SK-N-SH (cell line): ENCODE data around the gene HMHB1. TPM values are rescaled to one million over a fixed set of nuclear protein-coding genes. Genes with fewer than 3 reads are reported as not detected.

Experiments used
- CTCF ChIA-PET: fragments of 300-600, 350-600 bp; formaldehyde crosslinking; extraction: SDS; loops from one replicate; lab custom pipeline; 2021; lab: Yijun Ruan, JAX
- POLR2A ChIA-PET: fragments of 350-600 bp; sonication (Branson Sonifier 250); formaldehyde crosslinking; extraction: SDS; loops from one replicate; lab custom pipeline; 2020; ENCODE audit warnings: antibody characterized with exemption, inconsistent platforms; lab: Yijun Ruan, JAX
- DNase-seq: peaks from one replicate; pipeline ENCODE4 v3.0.0; 2012
- H2AFZ ChIP-seq: fragments of 200-600 bp; sonication (generic); 2 replicates; pipeline ENCODE4 v1.8.1; 2016; ENCODE audit warnings: antibody characterized with exemption, mild to moderate bottlenecking, low read depth
- H3F3A ChIP-seq: fragments of 200-600 bp; sonication (generic); replicated peaks from 2 replicates; pipeline ENCODE3; 2016; ENCODE audit warnings: antibody characterized with exemption, mild to moderate bottlenecking; ENCODE audit not compliant: insufficient read depth
- H3K27ac ChIP-seq, 2 experiments: fragments of 200-500 bp in 1 of 2; fragments of 200-600 bp in 1 of 2; sonication (Bioruptor generic) in 1 of 2; sonication (generic), shearing (Covaris generic) in 1 of 2; 2 replicates each; pipeline versions ENCODE4 v1.5.1 to v1.6.1; 2014 to 2016; ENCODE audit warnings: low read depth in 2 of 2, inconsistent platforms in 1 of 2, low read length in 1 of 2, mild to moderate bottlenecking in 1 of 2, mixed read lengths in 1 of 2
- H3K27me3 ChIP-seq: fragments of 200-600 bp; sonication (generic), shearing (Covaris generic); 2 replicates; pipeline ENCODE4 v1.6.1; 2016; ENCODE audit warnings: mixed run types; ENCODE audit not compliant: insufficient read depth
- H3K36me3 ChIP-seq, 2 experiments: fragments of 200-500 bp in 1 of 2; fragments of 200-600 bp in 1 of 2; sonication (Bioruptor generic) in 1 of 2; sonication (generic) in 1 of 2; replicated peaks in 1 of 2; 2 replicates each; pipeline versions ENCODE3 to v1.5.1; 2014 to 2016; ENCODE audit warnings: low read length in 1 of 2, mild to moderate bottlenecking in 1 of 2; ENCODE audit not compliant: insufficient read depth in 2 of 2, control insufficient read depth in 1 of 2
- H3K4me1 ChIP-seq, 2 experiments: fragments of 200-500 bp in 1 of 2; fragments of 200-600 bp in 1 of 2; sonication (Bioruptor generic) in 1 of 2; sonication (generic), shearing (Covaris generic) in 1 of 2; 2 replicates each; pipeline versions ENCODE4 v1.5.1 to v1.6.1; 2014 to 2016; ENCODE audit warnings: low read depth in 1 of 2, low read length in 1 of 2, mixed run types in 1 of 2; ENCODE audit not compliant: insufficient read depth in 2 of 2, control insufficient read depth in 1 of 2
- H3K4me2 ChIP-seq: fragments of 200-600 bp; sonication (generic), shearing (Covaris generic); 2 replicates; pipeline ENCODE4 v1.6.1; 2017; ENCODE audit warnings: mixed run types
- H3K4me3 ChIP-seq, 2 experiments: fragments of 200-500 bp in 1 of 2; fragments of 200-600 bp in 1 of 2; sonication (Bioruptor generic) in 1 of 2; sonication (generic), shearing (Covaris generic) in 1 of 2; 2 replicates each; pipeline versions ENCODE4 v1.5.1 to v1.8.1; 2014 to 2016; ENCODE audit warnings: low read depth in 2 of 2, inconsistent platforms in 1 of 2, low read length in 1 of 2, mild to moderate bottlenecking in 1 of 2, mixed read lengths in 1 of 2, moderate library complexity in 1 of 2
- H3K79me2 ChIP-seq: fragments of 200-600 bp; sonication (generic); 2 replicates; pipeline ENCODE4 v1.8.1; 2017; ENCODE audit warnings: mild to moderate bottlenecking; ENCODE audit not compliant: insufficient read depth
- H3K9ac ChIP-seq: fragments of 200-600 bp; sonication (generic); 2 replicates; pipeline ENCODE4 v1.6.1; 2017; ENCODE audit warnings: mixed run types
- H3K9me2 ChIP-seq: fragments of 200-600 bp; sonication (generic); 2 replicates; pipeline ENCODE4 v1.6.1; 2017; ENCODE audit warnings: mixed run types
- H3K9me3 ChIP-seq: fragments of 200-600 bp; sonication (generic); 2 replicates; pipeline ENCODE4 v1.6.1; 2017; ENCODE audit warnings: mixed run types, mild to moderate bottlenecking, moderate library complexity
- H4K20me1 ChIP-seq: fragments of 200-600 bp; sonication (generic); 2 replicates; pipeline ENCODE4 v1.6.1; 2017; ENCODE audit warnings: mild to moderate bottlenecking, mixed run types; ENCODE audit not compliant: insufficient read depth
- CHD2 ChIP-seq: fragments of 150-350 bp; IDR thresholded peaks from 2 replicates; pipeline ENCODE4 v1.6.1; 2018; ENCODE audit warnings: low read length; ENCODE audit not compliant: partially characterized antibody
- EP300 ChIP-seq, 2 experiments: IDR thresholded peaks; 2 replicates each; pipeline versions ENCODE4 v1.4.0 to v1.6.1; 2012; ENCODE audit warnings: borderline replicate concordance in 1 of 2, low read depth in 1 of 2, low read length in 1 of 2
- FOSL2 ChIP-seq: IDR thresholded peaks from 2 replicates; pipeline ENCODE4 v1.4.0; 2012; ENCODE audit warnings: low read depth, mild to moderate bottlenecking, moderate library complexity, borderline replicate concordance
- FOXJ3 ChIP-seq: sonication (generic); formaldehyde crosslinking; IDR thresholded peaks from 2 replicates; pipeline ENCODE4 v1.5.1; 2020; ENCODE audit warnings: mild to moderate bottlenecking, missing genetic modification reagents
- GATA2 ChIP-seq: sonication (generic); formaldehyde crosslinking; IDR thresholded peaks from 2 replicates; pipeline ENCODE4 v1.5.0; 2020; ENCODE audit warnings: mild to moderate bottlenecking, missing genetic modification reagents
- MEF2A ChIP-seq: IDR thresholded peaks from 2 replicates; pipeline ENCODE4 v1.4.0; 2012; ENCODE audit warnings: low read depth, borderline replicate concordance
- MXI1 ChIP-seq: IDR thresholded peaks from 2 replicates; pipeline ENCODE4 v1.6.1; 2012; ENCODE audit warnings: mild to moderate bottlenecking, low read depth, low read length, improper control_type of control experiment
- NFIC ChIP-seq: IDR thresholded peaks from 2 replicates; pipeline ENCODE4 v1.4.0; 2012; ENCODE audit warnings: borderline replicate concordance
- POLR2AphosphoS5 ChIP-seq: IDR thresholded peaks from 2 replicates; pipeline ENCODE4 v1.6.1; 2012; ENCODE audit warnings: low read depth, low read length
- RAD21 ChIP-seq: IDR thresholded peaks from 2 replicates; pipeline ENCODE4 v1.6.1; 2012; ENCODE audit warnings: mild to moderate bottlenecking, low read length
- RXRA ChIP-seq: IDR thresholded peaks from 2 replicates; pipeline ENCODE4 v1.4.0; 2012; ENCODE audit warnings: low read depth, mild to moderate bottlenecking, borderline replicate concordance
- SIN3A ChIP-seq: IDR thresholded peaks from 2 replicates; pipeline ENCODE4 v1.6.1; 2012; ENCODE audit warnings: low read depth, mild to moderate bottlenecking, low read length, moderate library complexity, borderline replicate concordance
- SMC3 ChIP-seq: IDR thresholded peaks from 2 replicates; pipeline ENCODE4 v1.6.1; 2012; ENCODE audit warnings: low read depth, low read length, improper control_type of control experiment
- YY1 ChIP-seq: IDR thresholded peaks from 2 replicates; pipeline ENCODE4 v1.4.0; 2012; ENCODE audit warnings: low read depth, mild to moderate bottlenecking
- WGBS: methylation state at CpG from one replicate; pipeline ENCODE4 v1.1.6; 2017; ENCODE audit warnings: low lambda C conversion rate; 5-methylcytosine and 5-hydroxymethylcytosine counted together
- polyA plus RNA-seq, 3 experiments: library from polyadenylated mRNA; depleted of rRNA; stranded (reverse); fragments of >200 nt; gene quantifications; 2 replicates each; pipeline ENCODE4 v1.2.3, GENCODE V29; 2012
- TF ChIP-seq, protein P1 (sequence below): IDR thresholded peaks from 2 replicates; pipeline ENCODE4 v1.4.0; 2012; ENCODE audit warnings: low read depth, borderline replicate concordance
- TF ChIP-seq, protein P2 (sequence below): IDR thresholded peaks from 2 replicates; pipeline ENCODE4; 2012
- TF ChIP-seq, protein P3 (sequence below): fragments of 150-350 bp; IDR thresholded peaks from 2 replicates; pipeline ENCODE4 v1.6.1; 2016; ENCODE audit warnings: mild to moderate bottlenecking, low read depth, low read length
- TF ChIP-seq, protein P4 (sequence below): IDR thresholded peaks from 2 replicates; pipeline ENCODE4 v1.6.1; 2012; ENCODE audit warnings: mild to moderate bottlenecking, low read depth, low read length, moderate library complexity

Gene HMHB1
- polyA plus RNA-seq, 1 of the 3 experiments (the other 2 are of a cell fraction) = not detected

DNA sequence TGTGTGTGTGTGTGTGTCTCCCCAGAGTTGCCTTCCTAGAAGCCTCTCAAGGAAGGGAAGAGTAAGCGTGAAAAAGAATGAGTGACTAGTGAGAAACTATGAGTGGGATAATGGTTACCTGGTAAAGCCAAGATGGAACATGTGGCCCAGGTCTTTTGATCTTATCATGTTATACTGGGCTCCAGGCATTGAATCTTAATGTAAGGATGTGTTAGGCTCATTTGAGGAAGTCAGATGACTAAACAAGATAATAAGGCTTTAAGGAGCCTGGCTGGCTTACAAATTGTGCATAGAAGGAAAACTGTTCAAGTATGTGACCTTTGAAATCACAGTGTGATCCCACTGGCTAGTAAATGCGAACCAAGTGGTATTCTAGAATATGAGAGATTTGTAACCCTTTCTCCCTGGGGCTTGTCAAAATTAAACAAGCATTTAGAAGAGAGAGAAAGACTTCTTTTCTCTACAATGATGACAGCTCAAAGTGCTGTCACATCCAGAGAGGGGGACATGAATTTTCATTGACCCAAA is 29.9 kb upstream of the HMHB1 start:
- Histone ChIP-seq H3K27me3 (no peaks in the 10 kb centered on the region), H3K4me3 (no peak overlapping the region), H3K4me2 (no peak overlapping the region), H3K9ac (no peak overlapping the region), H4K20me1 (no peaks in the 10 kb centered on the region), H3F3A (no peaks in the 10 kb centered on the region), H3K27ac (no peak overlapping the region)
- TF ChIP-seq, protein P1, sequence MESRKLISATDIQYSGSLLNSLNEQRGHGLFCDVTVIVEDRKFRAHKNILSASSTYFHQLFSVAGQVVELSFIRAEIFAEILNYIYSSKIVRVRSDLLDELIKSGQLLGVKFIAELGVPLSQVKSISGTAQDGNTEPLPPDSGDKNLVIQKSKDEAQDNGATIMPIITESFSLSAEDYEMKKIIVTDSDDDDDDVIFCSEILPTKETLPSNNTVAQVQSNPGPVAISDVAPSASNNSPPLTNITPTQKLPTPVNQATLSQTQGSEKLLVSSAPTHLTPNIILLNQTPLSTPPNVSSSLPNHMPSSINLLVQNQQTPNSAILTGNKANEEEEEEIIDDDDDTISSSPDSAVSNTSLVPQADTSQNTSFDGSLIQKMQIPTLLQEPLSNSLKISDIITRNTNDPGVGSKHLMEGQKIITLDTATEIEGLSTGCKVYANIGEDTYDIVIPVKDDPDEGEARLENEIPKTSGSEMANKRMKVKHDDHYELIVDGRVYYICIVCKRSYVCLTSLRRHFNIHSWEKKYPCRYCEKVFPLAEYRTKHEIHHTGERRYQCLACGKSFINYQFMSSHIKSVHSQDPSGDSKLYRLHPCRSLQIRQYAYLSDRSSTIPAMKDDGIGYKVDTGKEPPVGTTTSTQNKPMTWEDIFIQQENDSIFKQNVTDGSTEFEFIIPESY = no peak
- TF ChIP-seq, all 33 proteins: peak for 0
- no peak for DNase-seq
- ChIA-PET POLR2A (no interaction called here), CTCF (interaction anchor here (1.1 to 1.4 kb wide), 2 partner anchors 9 to 13 kb away, joined by 3 to 5 read pairs; no protein-coding TSS in a partner anchor)
- 84% methylated on average over 2 of the region's 2 CpGs for WGBS
- no peak overlapping the region for H2AFZ ChIP-seq
- H3K9me2 ChIP-seq = no peaks in the 10 kb centered on the region
- H3K9me3 ChIP-seq = no peaks in the 10 kb centered on the region
- H3K36me3 ChIP-seq = no peaks in the 10 kb centered on the region
- H3K79me2 ChIP-seq = no peaks in the 10 kb centered on the region
- no peaks in the 10 kb centered on the region for H3K4me1 ChIP-seq

DNA sequence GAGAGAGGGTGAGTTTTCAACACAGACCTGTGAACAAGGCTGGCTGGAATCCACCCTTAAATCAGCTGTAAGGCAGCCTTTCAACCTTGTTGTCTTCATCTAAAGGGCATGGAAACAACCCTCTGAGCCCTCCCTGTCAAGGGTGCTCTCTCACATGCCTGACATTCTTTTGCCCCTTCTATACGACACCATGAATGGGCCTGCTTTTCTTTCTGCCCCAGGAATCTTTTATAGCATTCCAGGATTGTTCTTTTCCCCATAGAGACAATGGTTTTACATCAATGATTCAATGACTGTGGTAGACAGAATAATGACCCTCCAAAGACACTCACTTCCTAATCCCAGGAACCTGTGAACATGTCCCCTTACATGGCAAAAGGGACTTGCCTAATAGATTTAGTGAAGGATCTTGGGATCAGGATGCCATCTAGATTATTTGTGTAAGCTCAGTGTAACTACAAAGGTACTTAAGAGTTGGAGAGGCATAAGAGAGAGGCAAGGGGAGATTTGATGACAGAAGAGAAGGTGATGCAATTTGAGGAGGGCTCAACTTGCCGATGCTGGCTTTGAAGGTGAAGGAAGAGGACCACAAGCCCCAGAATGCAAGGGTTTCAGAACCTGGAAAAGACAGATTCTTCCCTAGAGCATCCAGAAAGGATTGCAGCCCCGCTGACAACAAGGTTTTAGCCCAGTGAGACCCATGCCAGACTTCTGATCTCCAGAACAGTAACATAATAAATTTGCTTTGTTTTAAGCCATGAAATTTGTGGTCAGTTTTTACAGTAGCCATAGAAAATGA is 29.2 kb upstream of the HMHB1 start:
- Histone ChIP-seq H3K27ac (no peak overlapping the region), H3K27me3 (no peaks in the 10 kb centered on the region), H3K9me2 (no peaks in the 10 kb centered on the region), H2AFZ (no peak overlapping the region), H3K9me3 (no peaks in the 10 kb centered on the region), H3K4me2 (no peak overlapping the region), H3K4me1 (no peaks in the 10 kb centered on the region), H3K79me2 (no peaks in the 10 kb centered on the region), H4K20me1 (no peaks in the 10 kb centered on the region), H3K9ac (no peak overlapping the region), H3F3A (no peaks in the 10 kb centered on the region), H3K36me3 (no peaks in the 10 kb centered on the region), H3K4me3 (no peak overlapping the region)
- ChIA-PET CTCF (interaction anchor here (1.4 kb wide), 1 partner anchor 12 kb away, joined by 5 read pairs; no protein-coding TSS in a partner anchor), POLR2A (no interaction called here)
- TF ChIP-seq, protein P2, sequence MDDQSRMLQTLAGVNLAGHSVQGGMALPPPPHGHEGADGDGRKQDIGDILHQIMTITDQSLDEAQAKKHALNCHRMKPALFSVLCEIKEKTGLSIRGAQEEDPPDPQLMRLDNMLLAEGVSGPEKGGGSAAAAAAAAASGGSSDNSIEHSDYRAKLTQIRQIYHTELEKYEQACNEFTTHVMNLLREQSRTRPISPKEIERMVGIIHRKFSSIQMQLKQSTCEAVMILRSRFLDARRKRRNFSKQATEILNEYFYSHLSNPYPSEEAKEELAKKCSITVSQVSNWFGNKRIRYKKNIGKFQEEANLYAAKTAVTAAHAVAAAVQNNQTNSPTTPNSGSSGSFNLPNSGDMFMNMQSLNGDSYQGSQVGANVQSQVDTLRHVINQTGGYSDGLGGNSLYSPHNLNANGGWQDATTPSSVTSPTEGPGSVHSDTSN = no peak
- no peak for TF ChIP-seq RAD21
- TF ChIP-seq CHD2 = no peak
- no peak for TF ChIP-seq EP300 (IDR thresholded peaks at IDR 0.05; ENCODE audit: borderline replicate concordance in 1 of 2, low read depth in 1 of 2, low read length in 1 of 2)
- TF ChIP-seq GATA2 (CRISPR knock-in tag) = no peak
- no peak for TF ChIP-seq NFIC
- TF ChIP-seq FOSL2 = no peak
- TF ChIP-seq MEF2A = no peak
- no peak for TF ChIP-seq RXRA
- no peak for TF ChIP-seq SMC3
- TF ChIP-seq, protein P3, sequence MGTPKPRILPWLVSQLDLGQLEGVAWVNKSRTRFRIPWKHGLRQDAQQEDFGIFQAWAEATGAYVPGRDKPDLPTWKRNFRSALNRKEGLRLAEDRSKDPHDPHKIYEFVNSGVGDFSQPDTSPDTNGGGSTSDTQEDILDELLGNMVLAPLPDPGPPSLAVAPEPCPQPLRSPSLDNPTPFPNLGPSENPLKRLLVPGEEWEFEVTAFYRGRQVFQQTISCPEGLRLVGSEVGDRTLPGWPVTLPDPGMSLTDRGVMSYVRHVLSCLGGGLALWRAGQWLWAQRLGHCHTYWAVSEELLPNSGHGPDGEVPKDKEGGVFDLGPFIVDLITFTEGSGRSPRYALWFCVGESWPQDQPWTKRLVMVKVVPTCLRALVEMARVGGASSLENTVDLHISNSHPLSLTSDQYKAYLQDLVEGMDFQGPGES = no peak
- no peak for TF ChIP-seq FOXJ3 (CRISPR knock-in tag)
- no peak for TF ChIP-seq YY1
- TF ChIP-seq POLR2AphosphoS5 = no peak
- no peak for TF ChIP-seq SIN3A
- TF ChIP-seq, protein P4, sequence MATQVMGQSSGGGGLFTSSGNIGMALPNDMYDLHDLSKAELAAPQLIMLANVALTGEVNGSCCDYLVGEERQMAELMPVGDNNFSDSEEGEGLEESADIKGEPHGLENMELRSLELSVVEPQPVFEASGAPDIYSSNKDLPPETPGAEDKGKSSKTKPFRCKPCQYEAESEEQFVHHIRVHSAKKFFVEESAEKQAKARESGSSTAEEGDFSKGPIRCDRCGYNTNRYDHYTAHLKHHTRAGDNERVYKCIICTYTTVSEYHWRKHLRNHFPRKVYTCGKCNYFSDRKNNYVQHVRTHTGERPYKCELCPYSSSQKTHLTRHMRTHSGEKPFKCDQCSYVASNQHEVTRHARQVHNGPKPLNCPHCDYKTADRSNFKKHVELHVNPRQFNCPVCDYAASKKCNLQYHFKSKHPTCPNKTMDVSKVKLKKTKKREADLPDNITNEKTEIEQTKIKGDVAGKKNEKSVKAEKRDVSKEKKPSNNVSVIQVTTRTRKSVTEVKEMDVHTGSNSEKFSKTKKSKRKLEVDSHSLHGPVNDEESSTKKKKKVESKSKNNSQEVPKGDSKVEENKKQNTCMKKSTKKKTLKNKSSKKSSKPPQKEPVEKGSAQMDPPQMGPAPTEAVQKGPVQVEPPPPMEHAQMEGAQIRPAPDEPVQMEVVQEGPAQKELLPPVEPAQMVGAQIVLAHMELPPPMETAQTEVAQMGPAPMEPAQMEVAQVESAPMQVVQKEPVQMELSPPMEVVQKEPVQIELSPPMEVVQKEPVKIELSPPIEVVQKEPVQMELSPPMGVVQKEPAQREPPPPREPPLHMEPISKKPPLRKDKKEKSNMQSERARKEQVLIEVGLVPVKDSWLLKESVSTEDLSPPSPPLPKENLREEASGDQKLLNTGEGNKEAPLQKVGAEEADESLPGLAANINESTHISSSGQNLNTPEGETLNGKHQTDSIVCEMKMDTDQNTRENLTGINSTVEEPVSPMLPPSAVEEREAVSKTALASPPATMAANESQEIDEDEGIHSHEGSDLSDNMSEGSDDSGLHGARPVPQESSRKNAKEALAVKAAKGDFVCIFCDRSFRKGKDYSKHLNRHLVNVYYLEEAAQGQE = no peak
- TF ChIP-seq MXI1 = no peak
- WGBS = 45% methylated on average over 3 of the region's 3 CpGs
- DNase-seq = no peak
